OCI-LY3 (cell line): ENCODE measurements around the gene MT1H.

Experiments used
- CTCF ChIP-seq: fragments of 200-600, 300-600 bp; sonication (generic); IDR thresholded peaks from 2 replicates; pipeline ENCODE4 v1.5.1; 2014; ENCODE audit warnings: antibody characterized with exemption, low read length, low read depth
- EZH2phosphoT487 ChIP-seq: fragments of 200-600 bp; shearing (Covaris generic); IDR thresholded peaks from 2 replicates; pipeline ENCODE4 v1.6.1; 2018; ENCODE audit warnings: antibody characterized with exemption, mixed run types, low read depth

GRCh38 chr16:56631832-56632155, 37.8 kb upstream of the MT1H start:
- no peak for TF ChIP-seq CTCF
- TF ChIP-seq EZH2phosphoT487: no peak
